Esophagus muscularis mucosa (tissue), 4 donors: Measurements from ENCODE around the gene NAV3.

Experiments
- CTCF ChIP-seq, 3 experiments: fragments of 200-600 bp in 2 of 3; fragments of 450-650 bp in 1 of 3; sonication (generic) in 2 of 3; IDR thresholded peaks; one replicate each; pipeline ENCODE4 v1.5.1; 2017 to 2019; ENCODE audit warnings: antibody characterized with exemption in 3 of 3, mild to moderate bottlenecking in 2 of 3, moderate library complexity in 1 of 3
- EP300 ChIP-seq: sonication (generic); formaldehyde crosslinking; IDR thresholded peaks from one replicate; pipeline ENCODE4 v1.6.1; 2017; ENCODE audit warnings: antibody characterized with exemption
- POLR2A ChIP-seq: fragments of 450-650 bp; IDR thresholded peaks from one replicate; pipeline ENCODE4 v1.6.1; 2017; ENCODE audit warnings: antibody characterized with exemption, moderate library complexity, mild to moderate bottlenecking, low read depth

GRCh38 chr12:77932216-77932615 lies 101.5 kb downstream of the NAV3 start:
- TF ChIP-seq CTCF (IDR thresholded peaks at IDR 0.05), result no peak
- no peak for TF ChIP-seq POLR2A
- TF ChIP-seq EP300, result no peak
